HG02885 (cell line): ENCODE results near the gene NLRP3.
"Not testable (repeated sequence)": the region's sequence is repeated elsewhere in the genome, so short reads cannot be mapped to it uniquely, and the experiment has no call there.

Experiments used
- ATAC-seq: cut with Tn5 transposase; IDR thresholded peaks from one replicate; pipeline ENCODE4 v1.9.1; 2021; ENCODE audit warnings: mild to moderate bottlenecking; ENCODE audit not compliant: unreplicated experiment, poor library complexity

The NLRP3 gene

DNA sequence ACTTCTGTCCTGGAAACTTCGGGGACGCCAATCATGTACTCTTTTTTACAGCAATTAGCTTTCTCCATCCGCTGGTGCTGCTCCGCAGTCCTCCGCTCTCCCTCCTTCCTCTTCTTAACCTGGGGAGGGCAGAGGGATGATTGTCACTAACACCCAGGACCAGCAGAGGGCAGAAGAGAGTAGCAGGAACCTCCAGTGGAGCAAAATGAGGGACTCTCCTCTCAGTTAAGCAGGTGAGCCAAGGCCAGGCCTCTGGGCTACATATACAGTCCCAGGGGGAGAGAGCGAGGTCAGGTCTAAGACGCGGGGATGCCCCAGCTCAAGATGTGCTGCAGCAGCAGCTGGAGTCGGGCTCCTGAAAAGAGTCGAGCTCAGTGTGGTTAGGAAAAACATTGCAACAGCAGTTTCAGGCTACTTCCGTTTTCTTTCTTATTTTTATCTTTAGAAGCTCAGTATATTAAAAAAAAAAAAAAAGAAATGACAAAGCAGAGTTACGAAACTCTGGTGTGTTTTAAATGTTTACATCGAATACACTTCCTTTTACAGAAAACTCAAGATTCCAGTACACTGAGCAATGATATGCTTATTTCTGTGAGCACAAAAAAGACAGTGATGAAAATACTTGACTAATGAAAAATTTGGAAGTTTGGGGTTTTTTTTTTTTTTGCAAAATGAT lies 25.7 kb upstream of the NLRP3 start:
- ATAC-seq, result peak; percentile 99

DNA sequence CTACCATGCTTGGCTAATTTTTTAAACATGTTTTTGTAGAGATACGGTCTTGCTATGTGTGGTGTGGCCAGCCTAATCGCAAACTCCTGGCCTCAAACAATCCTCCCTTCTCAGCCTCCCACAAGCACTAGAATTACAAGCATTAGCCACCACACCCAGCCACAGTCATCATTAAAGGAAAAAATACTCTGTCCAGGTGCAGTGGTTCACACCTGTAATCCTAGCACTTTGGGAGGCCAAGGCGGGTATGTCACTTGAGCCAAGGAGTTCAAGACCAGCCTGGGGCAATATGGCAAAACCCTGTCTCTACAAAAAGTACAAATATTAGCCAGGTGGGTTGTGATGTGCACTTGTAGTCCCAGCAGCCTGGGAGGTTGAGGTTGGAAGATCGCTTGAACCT lies 25.0 kb upstream of the NLRP3 start:
- no peak for ATAC-seq

DNA sequence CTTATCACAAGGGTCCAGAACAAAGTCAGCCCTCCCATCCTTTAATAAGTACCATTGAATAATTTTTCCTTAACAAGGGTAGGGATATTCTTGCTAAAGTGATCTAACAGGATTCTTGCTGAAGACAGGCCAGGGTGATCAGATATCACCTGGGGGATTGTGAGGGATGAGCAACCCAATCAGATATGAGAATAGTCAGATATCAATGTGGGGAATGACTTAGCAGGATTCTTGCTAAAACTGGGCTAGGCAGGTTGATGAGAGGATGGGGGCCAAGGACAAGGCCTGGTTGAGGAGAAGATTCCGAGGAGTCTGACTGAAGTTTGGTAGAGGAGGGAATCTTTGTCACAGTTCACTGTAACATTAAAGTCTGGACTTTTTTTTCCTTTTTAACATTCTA lies 23.9 kb upstream of the NLRP3 start:
- no peak for ATAC-seq

DNA sequence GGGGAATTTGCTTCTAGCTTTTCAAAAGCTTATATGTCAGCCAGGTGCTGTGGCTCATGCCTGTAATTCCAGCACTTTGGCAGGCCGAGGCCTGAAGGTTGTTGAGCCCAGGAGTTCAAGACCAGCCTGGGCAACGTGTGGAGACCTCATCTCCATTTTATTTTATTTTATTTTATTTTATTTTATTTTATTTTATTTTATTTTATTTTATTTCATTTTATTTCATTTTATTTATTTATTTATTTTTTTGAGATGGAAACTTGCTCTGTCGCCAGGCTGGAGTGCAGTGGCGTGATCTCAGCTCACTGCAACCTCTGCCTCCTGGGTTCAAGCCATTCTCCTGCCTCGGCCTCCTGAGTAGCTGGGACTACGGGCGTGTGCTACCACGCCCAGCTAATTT lies 20.9 kb upstream of the NLRP3 start:
- not testable (repeated sequence) for ATAC-seq

DNA sequence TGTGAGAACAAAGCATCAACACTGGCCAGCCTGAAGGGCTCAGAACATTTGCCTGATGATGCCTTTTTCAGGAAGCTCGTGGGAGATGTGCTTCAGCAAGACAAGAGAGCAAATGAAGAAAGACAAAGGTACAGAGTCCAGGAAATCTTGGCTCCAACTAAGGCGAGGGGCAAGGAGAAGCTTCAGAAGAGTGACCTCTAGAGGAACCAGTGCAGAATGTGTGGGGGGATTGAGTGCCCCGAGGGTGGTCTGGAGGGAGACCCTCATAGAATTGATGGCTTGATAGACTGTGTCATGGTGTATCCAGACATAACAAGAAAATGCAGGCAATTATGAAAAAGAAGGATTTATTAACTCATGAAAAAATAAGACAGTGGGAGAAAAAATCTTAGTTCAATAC lies 15.3 kb upstream of the NLRP3 start:
- ATAC-seq, result no peak

DNA sequence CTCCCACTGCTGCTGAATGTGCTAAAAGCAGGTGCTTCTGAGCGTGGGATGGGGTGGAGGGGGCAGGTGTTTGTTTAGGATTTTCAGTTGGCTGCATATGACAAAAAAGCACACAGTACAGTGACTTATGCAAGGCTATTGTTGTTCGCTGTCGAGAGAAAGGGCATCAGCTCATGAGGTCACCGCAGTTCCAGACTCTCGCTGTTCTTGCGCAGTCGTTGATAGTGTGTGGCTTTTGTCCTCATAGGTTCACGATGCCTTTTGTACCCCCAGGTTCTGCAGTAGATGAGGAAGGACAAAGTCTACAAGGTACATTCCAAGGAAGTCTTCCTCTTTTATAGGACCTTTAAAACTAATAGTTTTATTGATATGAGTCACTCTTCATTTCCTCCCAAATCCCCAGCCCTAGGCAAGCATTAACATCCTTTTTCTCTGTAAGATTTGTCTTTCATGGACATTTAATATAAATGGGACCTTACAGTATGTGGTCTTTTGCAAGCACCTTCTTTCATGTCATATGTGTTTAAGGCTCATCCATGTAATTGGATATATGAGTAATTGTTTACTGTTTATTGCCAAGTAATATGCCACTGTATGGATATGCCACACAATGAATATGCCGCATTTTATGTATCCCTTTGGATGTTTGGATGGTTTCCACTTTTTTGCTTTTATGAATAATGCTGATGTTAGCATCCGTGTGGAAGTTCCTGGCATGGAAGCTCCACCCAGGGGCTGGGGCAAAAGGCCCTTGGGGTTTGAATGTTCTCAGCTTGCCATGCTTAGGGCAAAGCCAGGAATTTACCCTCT lies 14.5 kb upstream of the NLRP3 start:
- ATAC-seq, result no peak

DNA sequence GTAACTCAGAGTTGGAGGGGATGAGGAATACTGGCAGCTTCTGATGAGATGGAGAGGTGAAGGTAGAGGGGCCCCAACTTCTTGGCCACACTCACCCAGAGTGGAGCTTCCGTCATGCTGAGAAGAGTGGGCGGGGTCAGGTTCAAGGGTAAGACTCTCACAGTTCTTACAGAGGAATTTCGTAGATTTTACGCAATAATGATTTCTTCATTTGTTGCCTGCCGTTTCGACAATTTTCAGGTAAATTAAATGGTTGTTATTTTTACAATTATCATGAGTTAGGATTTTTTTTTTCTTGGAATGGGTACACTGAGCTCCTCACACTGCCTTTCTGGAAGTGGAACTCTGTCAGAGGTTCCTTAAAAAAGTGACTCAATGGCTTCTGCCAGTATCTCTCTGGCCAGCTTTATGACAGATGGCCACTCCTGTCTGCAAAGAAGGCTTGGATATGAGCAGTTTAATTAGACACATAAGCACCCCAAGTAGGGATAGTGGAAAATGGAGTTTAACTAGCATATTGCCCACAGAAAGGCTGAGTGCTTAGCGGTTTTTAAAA lies 13.8 kb upstream of the NLRP3 start:
- ATAC-seq, result no peak

DNA sequence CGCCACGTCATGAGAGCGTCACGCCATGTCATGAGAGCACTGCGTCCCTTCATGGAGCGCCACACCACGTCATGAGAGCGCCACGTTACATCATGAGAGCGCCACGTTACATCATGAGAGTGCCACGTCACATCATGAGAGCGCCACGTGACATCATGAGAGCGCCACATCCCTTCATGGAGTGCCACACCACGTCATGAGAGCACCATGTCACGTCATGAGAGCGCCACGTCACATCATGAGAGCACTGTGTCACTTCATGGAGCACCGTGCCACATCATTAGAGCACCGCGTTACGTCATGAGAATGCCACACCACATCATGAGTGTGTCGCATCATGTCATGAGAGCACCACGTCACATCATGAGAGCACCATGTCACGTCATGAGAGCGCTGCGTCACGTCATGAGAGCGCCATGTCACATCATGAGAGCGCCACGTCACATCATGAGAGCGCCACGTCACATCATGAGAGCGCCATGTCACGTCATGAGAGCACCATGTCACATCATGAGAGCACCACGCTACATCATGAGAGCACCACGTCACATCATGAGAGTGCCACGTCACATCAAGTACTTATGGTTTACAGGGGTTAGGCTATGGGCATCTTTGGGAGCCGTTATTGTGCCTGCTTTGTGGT lies 9.8 kb upstream of the NLRP3 start:
- no peak for ATAC-seq

DNA sequence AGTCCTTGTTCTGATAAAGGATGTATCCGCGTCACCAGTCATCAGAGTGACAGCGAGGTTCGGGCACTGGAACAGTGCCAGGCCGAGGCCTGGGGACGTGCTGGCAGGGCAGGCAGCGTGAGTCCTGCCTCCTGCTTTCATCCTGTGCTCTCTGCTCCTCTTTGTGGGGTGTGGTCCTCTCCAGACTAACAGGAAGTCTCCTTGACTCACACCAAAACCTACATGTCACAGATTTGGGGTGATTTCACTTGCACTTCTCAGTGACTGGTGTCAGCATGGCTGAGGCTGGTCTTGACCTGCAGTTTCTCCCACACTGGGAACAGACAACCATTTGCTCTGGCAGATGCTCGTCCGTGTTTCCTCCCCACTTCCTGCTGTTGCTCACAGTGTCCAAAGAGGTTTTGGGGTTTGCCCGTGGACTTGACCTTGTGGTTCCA lies 8.8 kb upstream of the NLRP3 start:
- peak; percentile 79 for ATAC-seq

DNA sequence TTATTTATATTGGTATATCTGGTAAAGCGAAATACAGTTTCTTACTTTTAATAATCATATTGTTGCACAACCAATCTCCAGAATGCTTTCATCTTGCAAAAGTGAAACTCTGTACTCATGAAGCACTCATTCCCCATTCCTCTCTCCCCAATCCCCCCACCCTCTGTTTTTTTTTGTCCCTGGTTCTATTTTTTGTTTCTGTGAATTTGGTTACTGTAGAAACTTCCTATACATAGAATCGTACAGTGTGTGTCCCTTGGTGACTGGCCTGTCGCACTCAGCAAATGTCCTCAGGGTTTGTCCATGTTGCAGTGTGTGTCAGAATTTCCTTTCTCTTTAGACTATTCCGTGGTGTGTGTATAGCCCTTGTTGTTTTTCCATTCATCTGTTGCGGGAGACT lies 7.9 kb upstream of the NLRP3 start:
- ATAC-seq, result no peak

DNA sequence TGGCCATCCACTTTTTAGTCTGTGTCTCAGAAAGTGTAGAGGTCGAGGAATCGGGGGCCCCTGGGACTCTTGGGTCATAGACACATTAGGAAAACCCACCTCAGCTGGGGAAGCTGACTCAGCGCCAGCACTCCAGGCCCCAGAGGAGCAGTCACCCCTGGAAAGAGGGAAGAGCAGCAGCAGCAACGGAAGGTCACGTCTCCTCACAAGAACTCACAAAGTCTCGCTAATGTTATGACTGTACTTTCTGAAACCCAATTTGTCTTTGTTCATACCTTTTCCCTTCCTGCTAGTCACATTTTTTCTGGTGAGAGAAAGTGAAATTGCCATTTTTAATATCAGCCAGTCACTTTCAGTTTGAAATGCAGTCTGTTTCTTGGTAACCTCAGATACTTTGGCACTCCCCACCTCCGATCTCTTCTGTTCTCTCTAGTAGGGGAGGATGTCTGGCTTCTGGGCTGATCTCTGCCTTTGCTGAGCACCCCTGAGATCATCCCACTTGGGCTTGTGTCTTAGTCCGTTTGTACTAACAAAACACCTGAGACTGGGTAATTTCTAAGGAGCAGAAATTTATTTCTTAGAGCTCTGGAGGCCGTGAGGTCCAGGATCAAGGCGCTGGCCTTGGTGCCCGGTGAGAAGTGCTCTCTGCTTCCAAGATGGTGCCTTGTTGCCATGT lies 6.0 kb upstream of the NLRP3 start:
- ATAC-seq, result peak; percentile 80

DNA sequence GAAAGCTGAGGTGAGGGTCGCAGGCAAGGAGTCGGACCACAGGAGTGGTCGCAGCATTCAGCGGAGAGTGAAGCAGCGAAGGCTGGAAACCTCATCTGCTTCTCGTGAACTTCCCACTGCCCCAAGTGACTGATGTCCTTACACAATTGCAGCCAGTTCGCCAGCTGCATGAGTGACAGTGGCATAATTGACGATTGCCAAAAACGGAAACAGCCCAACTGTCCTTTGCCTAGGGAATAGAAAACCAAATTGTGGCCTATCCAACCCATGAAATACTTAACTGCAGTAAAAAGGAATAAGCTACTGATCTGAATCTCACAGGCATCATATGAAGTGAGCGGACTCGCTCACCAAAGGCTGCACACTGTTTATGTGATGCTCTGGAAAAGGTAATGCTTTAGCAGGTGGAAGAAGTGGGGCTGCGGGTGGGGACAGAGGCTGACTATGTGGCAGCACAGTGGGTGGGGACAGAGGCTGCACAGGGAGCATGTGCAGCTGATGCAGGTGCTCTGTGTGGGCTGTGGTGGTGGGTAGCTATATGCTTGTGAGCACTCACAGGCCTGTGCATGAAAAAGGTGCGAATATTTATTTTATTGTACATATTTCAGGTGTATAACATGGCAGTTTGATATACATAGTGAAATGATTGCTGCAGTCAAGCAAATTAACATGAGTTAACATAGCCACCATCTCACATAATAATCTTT lies 4.2 kb upstream of the NLRP3 start:
- ATAC-seq, result no peak

DNA sequence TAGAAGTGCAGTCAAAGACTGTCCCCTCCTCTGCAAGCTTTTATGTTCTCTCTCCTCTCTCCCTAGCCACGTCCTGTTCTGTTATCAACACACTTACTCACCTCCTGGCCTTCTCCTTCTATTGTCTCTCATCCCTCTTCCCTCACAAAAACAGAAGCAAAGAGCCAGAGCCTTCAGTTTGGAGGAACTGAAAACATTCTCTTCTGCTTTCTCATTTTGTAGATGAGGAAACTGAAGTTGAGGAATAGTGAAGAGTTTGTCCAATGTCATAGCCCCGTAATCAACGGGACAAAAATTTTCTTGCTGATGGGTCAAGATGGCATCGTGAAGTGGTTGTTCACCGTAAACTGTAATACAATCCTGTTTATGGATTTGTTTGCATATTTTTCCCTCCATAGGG lies 1.9 kb downstream of the NLRP3 start:
- no peak for ATAC-seq

DNA sequence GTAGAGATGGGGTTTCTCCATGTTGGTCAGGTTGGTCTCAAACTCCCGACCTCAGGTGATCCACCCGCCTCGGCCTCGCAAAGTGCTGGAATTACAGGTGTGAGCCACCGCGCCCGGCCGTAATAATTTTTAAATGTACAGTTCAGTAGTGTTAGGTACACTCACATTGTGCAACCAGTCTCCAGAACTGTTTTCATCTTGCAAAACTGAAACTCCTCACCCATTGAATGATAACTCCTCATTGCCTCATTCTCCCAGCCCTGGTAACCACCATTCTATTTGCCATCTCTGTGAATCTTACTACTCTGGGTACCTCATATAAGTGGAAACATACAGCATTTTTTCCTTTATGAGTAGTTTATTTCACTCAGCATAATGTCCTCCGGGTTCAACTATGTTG lies 3.4 kb downstream of the NLRP3 start:
- ATAC-seq, result no peak

DNA sequence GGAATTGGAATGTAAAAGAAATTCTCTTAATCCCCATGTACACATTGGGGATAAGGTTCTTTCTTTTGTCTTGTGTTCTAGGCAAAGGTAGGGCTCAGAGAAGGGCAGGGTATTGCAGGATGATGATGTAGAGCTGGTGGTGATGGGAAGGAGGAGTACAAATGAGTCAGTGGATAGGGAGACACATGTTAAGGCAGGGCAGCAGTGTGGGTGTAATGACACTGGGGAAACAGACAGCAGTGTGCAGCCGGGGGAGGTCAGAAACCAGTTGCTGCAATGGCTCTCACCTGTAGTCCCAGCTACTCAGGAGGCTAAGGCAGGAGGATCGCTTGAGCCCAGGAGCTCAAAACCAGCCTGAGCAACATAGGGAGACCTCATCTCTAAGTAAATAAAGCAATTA lies 5.1 kb downstream of the NLRP3 start:
- no peak for ATAC-seq

DNA sequence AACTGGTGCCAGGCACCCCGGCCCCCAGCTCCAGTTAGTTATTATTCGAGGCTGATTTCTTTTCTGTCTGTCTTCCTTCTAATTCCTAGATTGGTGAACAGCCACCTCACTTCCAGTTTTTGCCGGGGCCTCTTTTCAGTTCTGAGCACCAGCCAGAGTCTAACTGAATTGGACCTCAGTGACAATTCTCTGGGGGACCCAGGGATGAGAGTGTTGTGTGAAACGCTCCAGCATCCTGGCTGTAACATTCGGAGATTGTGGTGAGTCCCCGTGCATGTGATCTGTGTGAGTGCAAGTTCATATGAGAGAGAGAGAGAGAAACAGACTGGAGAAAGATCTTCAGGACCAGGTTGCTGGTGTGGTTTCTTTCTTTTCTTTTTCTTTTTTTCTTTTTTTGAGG lies 13.5 kb downstream of the NLRP3 start:
- ATAC-seq, result no peak

DNA sequence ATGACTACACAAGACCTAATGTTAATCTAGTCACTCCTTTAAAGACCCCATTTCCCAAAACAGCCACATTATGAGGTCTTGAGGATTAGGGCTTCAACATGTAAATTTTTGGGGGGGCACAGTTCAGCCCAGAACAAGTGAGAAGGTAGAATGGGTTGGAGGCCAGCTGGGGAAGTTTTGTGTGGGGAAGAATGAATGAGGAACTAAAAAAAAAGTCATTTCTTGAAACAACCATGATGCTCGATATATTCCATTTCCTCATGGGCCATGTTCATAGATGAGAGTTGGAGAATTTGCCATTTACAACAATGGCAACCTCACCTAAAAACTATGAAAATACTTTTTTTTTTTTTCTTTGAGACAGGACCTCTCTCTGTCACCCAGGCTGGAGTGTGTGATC lies 14.5 kb downstream of the NLRP3 start:
- ATAC-seq, result no peak

DNA sequence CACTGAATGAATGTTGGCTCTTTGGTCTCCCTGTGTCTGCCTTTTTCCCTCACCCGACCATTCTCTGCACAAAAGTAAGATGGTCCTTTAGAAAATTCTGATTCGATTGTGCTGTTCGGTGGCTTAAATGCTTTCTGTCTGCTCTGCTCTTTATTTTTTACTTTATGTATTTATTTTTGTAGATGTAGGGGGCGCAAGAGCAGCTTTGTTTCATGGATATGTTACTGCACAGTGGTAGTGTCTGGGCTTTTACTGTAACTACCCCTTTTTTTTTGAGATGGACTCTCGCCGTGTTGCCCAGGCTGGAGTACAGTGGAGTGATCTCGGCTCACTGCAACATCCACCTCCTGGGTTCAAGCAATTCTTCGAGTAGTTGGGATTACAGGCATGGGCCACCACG lies 15.7 kb downstream of the NLRP3 start:
- no peak for ATAC-seq

DNA sequence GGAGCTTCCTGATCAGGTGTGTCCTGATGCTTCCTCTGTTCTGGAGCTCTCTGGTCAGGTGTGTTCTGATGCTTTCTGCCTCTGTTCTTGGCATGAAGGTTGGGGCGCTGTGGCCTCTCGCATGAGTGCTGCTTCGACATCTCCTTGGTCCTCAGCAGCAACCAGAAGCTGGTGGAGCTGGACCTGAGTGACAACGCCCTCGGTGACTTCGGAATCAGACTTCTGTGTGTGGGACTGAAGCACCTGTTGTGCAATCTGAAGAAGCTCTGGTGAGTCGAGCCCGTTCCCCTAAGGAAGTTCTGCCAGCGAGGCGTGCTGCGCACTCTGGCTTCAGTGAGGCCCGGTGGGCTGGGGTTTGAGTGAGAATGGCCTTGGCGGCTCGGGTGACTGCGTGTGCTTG lies 18.0 kb downstream of the NLRP3 start:
- no peak for ATAC-seq
